ENCODE results near the gene CAMK1D. TPM values are rescaled to one million over a fixed set of nuclear protein-coding genes. Genes with fewer than 3 reads are reported as not detected.
A peak's percentile ranks its signal among the peaks of the same experiment; 100 is the strongest.

CAMK1D gene
- total and polyA plus RNA-seq, 5 donors = 15.2 to 44.1 (median 26.6) TPM

GRCh38 chr10:12795315-12796110 lies 446.2 kb downstream of the CAMK1D start:
- intact Hi-C loops (cut with DNase I) = loop anchor here in 1 of 4 donors (10.0 kb wide), 1 partner anchor 109 kb away; no protein-coding TSS in a partner anchor
- ATAC-seq = peak; percentile 46 to 70
- no peaks in the 10 kb centered on the region for H3K9me3 ChIP-seq (ENCODE audit: control insufficient read depth, low read length)
- peak; percentile 38 to 77 (median 73) for DNase-seq
- no peak overlapping the region for H3K27ac ChIP-seq (ENCODE audit: low read length)
- 46% methylated on average over 20 of the region's 20 CpGs for WGBS
- peaks cover 5% of the 10 kb centered on the region for H3K4me1 ChIP-seq (ENCODE audit: control insufficient read depth, insufficient read depth, low read length)
- H3K27me3 ChIP-seq (ENCODE audit: control insufficient read depth, insufficient read depth) = no peaks in the 10 kb centered on the region
- no peak overlapping the region for H3K4me3 ChIP-seq (ENCODE audit: low read length)

- intact Hi-C loops (cut with DNase I) = loop anchor here in 1 of 4 donors (10.0 kb wide), 1 partner anchor 108 kb away; no protein-coding TSS in a partner anchor
- Histone ChIP-seq H3K4me3 (ENCODE audit: low read length) (no peak overlapping the region), H3K27me3 (ENCODE audit: control insufficient read depth, insufficient read depth) (no peaks in the 10 kb centered on the region), H3K4me1 (ENCODE audit: control insufficient read depth, insufficient read depth, low read length) (peaks cover 5% of the 10 kb centered on the region), H3K9me3 (ENCODE audit: control insufficient read depth, low read length) (no peaks in the 10 kb centered on the region), H3K27ac (ENCODE audit: low read length) (no peak overlapping the region)
- DNase-seq = no peak
- no peak for ATAC-seq
- 75% methylated on average over 13 of the region's 13 CpGs for WGBS
These were observed 447.2 kb downstream of the CAMK1D start for GRCh38 chr10:12796401-12797160.

GRCh38 chr10:12797471-12798262 lies 448.3 kb downstream of the CAMK1D start:
- no peaks in the 10 kb centered on the region for H3K27me3 ChIP-seq (ENCODE audit: control insufficient read depth, insufficient read depth)
- no peak for ATAC-seq
- peaks cover 5% of the 10 kb centered on the region for H3K4me1 ChIP-seq (ENCODE audit: control insufficient read depth, insufficient read depth, low read length)
- H3K9me3 ChIP-seq (ENCODE audit: control insufficient read depth, low read length) = no peaks in the 10 kb centered on the region
- no peak for DNase-seq
- 78% methylated on average over 11 of the region's 11 CpGs for WGBS
- H3K27ac ChIP-seq (ENCODE audit: low read length) = no peak overlapping the region
- H3K4me3 ChIP-seq (ENCODE audit: low read length) = no peak overlapping the region
- intact Hi-C loops (cut with DNase I) = loop anchor here in 1 of 4 donors (10.0 kb wide), 1 partner anchor 107 kb away; no protein-coding TSS in a partner anchor

- no peaks in the 10 kb centered on the region for H3K9me3 ChIP-seq (ENCODE audit: control insufficient read depth, low read length)
- no peak overlapping the region for H3K4me3 ChIP-seq (ENCODE audit: low read length)
- H3K27ac ChIP-seq (ENCODE audit: low read length) = no peak overlapping the region
- no peaks in the 10 kb centered on the region for H3K27me3 ChIP-seq (ENCODE audit: control insufficient read depth, insufficient read depth)
- H3K4me1 ChIP-seq (ENCODE audit: control insufficient read depth, insufficient read depth, low read length) = peaks cover 5% of the 10 kb centered on the region
- intact Hi-C loops (cut with DNase I) = loop anchor here in 1 of 4 donors (10.0 kb wide), 1 partner anchor 106 kb away; no protein-coding TSS in a partner anchor
- WGBS = 96% methylated on average over 12 of the region's 12 CpGs
- ATAC-seq (no peak), DNase-seq (no peak)
These were observed 449.8 kb downstream of the CAMK1D start for GRCh38 chr10:12799144-12799543.

DNA sequence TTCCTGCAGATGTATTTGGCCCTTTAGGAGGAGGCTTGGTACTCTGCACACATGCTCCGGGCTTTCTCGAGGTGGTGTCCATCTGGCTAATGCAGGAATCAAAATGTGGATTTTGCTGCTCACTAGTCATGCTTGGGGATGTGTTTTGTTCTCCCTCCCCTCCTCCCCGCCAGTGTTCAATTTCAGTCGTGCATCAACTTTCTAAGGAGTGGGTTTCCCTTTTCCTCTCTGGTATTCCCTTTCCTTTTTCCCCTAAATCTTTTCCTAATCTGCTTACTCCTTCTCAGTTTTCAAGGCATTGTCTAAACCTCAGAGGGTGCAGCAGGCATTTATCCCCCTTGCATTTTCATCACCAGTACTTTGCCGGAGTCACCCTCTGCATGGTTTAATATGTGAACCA lies 450.4 kb downstream of the CAMK1D start:
- ATAC-seq (no peak), DNase-seq (no peak)
- 83% methylated on average over 5 of the region's 5 CpGs for WGBS
- Histone ChIP-seq H3K4me1 (ENCODE audit: control insufficient read depth, insufficient read depth, low read length) (peaks cover 5% of the 10 kb centered on the region), H3K4me3 (ENCODE audit: low read length) (no peak overlapping the region), H3K9me3 (ENCODE audit: control insufficient read depth, low read length) (no peaks in the 10 kb centered on the region), H3K27me3 (ENCODE audit: control insufficient read depth, insufficient read depth) (no peaks in the 10 kb centered on the region), H3K27ac (ENCODE audit: low read length) (no peak overlapping the region)
- intact Hi-C loops (cut with DNase I) = loop anchor here in 1 of 4 donors (10.0 kb wide), 1 partner anchor 105 kb away; no protein-coding TSS in a partner anchor

DNA sequence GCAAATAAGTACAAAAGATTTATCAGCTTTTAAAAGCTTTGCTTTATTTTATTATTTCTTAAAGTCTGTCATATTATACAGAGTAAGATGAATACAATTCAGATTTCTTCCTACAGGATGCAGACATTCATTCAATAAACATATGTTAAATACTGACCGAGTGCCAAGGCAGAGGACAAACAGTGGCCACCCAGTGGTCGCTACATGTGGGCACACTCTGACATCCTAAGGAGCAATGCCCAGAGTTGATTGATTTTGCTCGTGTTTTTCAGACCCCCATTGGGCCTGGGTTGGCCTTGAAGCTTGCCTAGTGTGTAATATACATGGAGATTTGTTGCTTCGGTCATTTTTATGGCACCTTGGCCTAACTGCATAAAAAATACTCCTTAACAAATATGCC lies 451.0 kb downstream of the CAMK1D start:
- H3K27me3 ChIP-seq (ENCODE audit: control insufficient read depth, insufficient read depth) = no peaks in the 10 kb centered on the region
- ATAC-seq = no peak
- peaks cover 1% of the 10 kb centered on the region for H3K4me1 ChIP-seq (ENCODE audit: control insufficient read depth, insufficient read depth, low read length)
- WGBS = 90% methylated on average over 4 of the region's 4 CpGs
- H3K27ac ChIP-seq (ENCODE audit: low read length) = no peak overlapping the region
- no peak for DNase-seq
- H3K9me3 ChIP-seq (ENCODE audit: control insufficient read depth, low read length) = no peaks in the 10 kb centered on the region
- no peak overlapping the region for H3K4me3 ChIP-seq (ENCODE audit: low read length)
- intact Hi-C loops (cut with DNase I) = no loop called here

DNA sequence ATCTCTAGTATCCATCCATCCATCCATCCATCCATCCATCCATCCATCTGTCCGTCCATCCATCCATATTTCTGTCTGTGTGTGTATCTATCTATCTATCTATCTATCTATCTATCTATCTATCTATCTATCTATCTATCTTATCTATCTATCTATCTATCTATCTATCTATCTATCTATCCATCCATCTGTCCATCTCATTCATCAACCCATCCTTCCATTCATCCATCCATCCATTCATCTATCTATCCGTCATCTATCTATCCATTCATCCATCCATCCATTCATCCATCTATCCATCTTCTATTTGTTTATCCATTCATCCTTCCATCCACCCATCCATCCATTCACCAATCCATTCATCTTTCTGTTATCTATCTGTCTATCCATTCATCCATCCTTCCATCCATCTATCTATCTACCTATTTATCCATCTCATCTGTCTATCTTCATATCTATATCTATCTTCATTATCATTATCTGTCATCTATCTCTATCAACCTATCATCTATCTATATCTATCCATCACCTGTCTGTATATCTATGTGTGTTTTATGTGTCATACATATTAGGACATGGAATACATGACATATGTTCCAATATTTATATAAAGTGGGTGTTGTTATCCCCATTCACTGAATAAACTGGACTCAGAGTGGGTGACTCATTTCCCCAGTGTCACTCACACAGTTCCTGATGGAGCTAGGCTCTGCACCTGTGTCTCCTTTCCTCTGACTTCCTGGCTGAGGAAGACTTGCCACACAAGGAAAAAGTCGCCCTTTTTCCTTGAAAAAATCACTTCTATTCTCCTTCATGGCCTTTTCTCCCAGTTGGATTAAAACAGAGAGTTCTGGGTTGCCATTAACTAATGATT lies 452.1 kb downstream of the CAMK1D start:
- intact Hi-C loops (cut with DNase I) = no loop called here
- no peaks in the 10 kb centered on the region for H3K9me3 ChIP-seq (ENCODE audit: control insufficient read depth, low read length)
- 91% methylated on average over 3 of the region's 3 CpGs for WGBS
- H3K27ac ChIP-seq (ENCODE audit: low read length) = no peak overlapping the region
- no peaks in the 10 kb centered on the region for H3K27me3 ChIP-seq (ENCODE audit: control insufficient read depth, insufficient read depth)
- H3K4me3 ChIP-seq (ENCODE audit: low read length) = no peak overlapping the region
- DNase-seq (no peak), ATAC-seq (no peak)
- no peaks in the 10 kb centered on the region for H3K4me1 ChIP-seq (ENCODE audit: control insufficient read depth, insufficient read depth, low read length)

- 79% methylated on average over 4 of the region's 4 CpGs for WGBS
- no peak for ATAC-seq
- no peaks in the 10 kb centered on the region for H3K27me3 ChIP-seq (ENCODE audit: control insufficient read depth, insufficient read depth)
- intact Hi-C loops (cut with DNase I) = no loop called here
- peaks cover 4% of the 10 kb centered on the region for H3K4me1 ChIP-seq (ENCODE audit: control insufficient read depth, insufficient read depth, low read length)
- no peak overlapping the region for H3K27ac ChIP-seq (ENCODE audit: low read length)
- no peaks in the 10 kb centered on the region for H3K9me3 ChIP-seq (ENCODE audit: control insufficient read depth, low read length)
- DNase-seq = no peak
- no peak overlapping the region for H3K4me3 ChIP-seq (ENCODE audit: low read length)
These were observed 454.4 kb downstream of the CAMK1D start for GRCh38 chr10:12803776-12804175.

- peaks cover 4% of the 10 kb centered on the region for H3K4me1 ChIP-seq (ENCODE audit: control insufficient read depth, insufficient read depth, low read length)
- no peaks in the 10 kb centered on the region for H3K27me3 ChIP-seq (ENCODE audit: control insufficient read depth, insufficient read depth)
- H3K27ac ChIP-seq (ENCODE audit: low read length) = no peak overlapping the region
- intact Hi-C loops (cut with DNase I) = no loop called here
- DNase-seq (no peak), ATAC-seq (no peak)
- H3K9me3 ChIP-seq (ENCODE audit: control insufficient read depth, low read length) = no peaks in the 10 kb centered on the region
- H3K4me3 ChIP-seq (ENCODE audit: low read length) = no peak overlapping the region
- WGBS = 82% methylated on average over 12 of the region's 12 CpGs
These were observed 457.1 kb downstream of the CAMK1D start for GRCh38 chr10:12806228-12807095.
